Measurements from ENCODE around the gene CCDC102A.
A peak's percentile ranks its signal among the peaks of the same experiment; 100 is the strongest.
"Not testable (repeated sequence)": the region's sequence is repeated elsewhere in the genome, so short reads cannot be mapped to it uniquely, and the experiment has no call there.

Gene CCDC102A

DNA sequence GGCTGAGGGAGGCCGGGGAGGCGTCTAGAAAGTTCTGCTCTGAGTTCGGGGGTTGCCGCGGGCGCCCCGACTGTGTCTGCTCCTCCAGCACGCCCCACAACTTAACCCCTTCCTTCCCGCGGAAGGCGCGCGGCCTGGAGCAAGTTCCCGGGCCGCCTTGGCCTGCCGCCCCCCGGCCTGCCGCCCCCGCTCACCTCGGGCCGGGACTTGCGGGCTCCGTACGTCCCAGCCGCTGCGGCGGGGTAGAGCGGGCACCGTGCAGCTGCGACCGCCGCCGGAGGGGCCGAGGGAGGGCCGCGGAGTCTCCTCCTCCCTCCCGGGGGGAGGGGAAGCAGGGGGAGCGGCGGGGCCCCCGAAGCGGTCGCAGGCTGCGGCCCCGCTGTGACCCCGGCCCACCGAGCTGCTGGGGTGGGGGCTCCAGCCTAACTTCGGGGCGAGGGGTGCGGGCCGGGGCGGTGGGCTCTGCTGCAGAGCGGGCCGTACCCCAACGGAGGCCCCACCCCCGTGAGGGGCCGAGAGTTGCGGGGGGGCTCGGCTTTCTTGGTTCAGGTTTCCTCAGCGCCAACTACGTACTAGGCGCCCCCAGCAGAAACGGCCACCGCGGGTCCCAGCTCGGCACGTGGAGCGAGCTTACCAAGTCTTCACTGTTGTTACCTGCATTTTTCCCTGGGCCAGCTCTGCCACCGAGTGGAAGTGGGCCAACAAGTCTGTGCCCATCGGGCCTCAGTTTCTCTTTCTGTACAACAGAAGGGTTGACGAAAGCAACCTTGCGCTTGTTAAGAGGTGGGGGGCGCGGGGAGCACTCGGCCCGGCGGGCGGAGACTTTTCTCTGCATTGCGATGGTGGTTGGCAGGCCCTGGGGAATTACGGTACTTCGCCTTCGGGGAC, at the start of gene CCDC102A:
Gene CCDC102A, minus strand, starts transcription at position 266 of the 888 bp plus-strand sequence. CDS start 7,394 bp downstream, outside the sequence.
- no peak for DNase-seq

DNA sequence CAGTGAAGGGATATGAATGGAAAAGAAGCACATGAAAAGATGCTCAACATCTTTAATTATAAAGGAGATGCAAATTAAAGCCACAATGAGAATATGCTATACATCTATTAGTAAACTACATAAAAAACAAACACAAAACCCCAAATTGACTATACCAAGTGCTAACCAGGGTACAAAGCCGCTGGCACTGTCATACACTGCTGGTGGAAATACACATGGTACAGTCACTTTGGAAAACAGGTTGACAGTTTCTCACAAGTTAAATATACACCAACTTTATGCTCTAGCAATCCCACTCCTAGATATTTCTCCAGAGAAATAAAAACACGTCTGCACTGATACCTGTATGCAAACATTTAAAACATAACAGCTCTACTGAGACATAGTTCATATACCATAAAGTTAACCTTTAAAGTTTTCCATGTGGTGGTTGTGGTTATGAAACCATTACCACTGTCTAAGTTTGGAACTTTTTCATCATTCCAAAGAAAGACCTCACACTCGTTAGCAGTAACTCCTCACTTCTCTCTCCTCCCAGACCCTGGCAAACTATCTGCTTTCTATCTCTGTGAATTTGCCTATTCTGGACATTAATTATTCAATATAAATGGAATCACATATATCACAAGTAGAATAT, 48.8 kb upstream of the CCDC102A start:
- DNase-seq = no peak

- no peak for DNase-seq
Observed at GRCh38 chr16:57579361-57579665, 42.9 kb upstream of the CCDC102A start.

DNA sequence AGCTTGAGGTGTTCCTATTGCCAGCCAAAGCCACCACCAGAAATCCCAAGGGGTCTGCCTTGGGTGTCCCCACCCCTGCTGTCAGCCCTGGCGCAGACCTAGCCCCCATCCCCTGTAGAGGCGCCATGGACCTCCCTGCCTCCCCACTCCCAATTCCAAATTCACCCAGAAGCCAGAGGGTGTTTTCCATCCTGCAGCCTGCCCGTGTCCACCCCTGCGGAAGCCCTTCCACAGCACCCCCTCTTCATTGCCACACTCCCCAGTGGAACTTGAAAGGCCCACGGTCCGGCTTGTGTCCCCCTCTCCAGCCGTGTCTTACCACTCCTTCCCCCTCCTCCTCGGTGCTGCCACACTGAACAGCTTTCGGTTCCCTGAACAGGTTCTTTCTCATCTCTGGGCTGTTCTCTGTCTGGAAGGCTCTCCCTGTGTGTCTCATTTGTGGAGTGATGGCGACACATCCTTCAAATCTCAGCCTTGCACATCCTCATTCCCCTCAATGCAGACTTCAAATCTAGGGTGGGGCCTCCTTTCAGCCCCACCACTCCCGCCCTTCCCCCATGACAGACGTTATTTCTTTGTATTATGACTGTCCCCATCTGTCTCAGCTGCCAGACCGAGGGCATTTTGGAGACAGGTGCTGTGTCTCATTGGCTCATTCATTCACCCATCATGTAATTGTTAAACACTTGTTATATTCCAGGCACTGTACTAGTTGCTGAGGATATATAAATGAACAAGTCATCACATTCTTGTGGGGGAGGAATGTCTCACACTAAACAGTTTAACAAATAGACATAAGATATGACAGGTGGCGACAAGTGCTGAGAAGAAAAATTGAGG, 42.4 kb upstream of the CCDC102A start:
- DNase-seq = no peak

DNA sequence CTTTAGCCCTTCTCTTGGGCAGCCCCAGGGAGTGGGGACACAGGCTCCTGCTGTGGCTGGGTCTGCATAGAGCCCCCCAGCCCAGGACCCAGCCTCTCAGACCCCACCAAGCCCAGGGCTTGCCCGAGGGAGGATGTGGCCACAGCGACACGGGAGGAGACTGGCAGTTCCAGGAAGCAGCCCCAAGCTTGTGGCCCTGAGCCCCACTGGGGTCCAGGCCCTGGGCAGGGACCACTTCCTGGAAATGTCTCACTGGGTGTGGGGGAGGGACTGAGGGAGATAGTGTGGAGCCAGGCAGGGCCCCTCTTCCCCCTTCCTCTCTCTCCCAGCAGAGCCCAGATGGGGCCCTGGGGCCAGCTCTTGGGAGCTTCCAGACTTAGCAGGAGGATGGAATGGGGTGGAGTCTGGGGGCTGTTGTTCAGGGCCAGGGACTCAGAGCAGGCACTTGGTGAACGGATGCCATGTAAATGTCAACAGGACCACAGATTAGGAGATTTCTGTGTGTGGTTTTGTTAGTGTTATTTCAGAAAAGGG, 41.4 kb upstream of the CCDC102A start:
- no peak for DNase-seq

- no peak for DNase-seq
Observed at GRCh38 chr16:57577214-57577613, 40.8 kb upstream of the CCDC102A start.

GRCh38 chr16:57576429-57576870, 40.1 kb upstream of the CCDC102A start:
- DNase-seq = peak; percentile 32

- DNase-seq = no peak
Observed at GRCh38 chr16:57575468-57576277, 39.3 kb upstream of the CCDC102A start.

DNA sequence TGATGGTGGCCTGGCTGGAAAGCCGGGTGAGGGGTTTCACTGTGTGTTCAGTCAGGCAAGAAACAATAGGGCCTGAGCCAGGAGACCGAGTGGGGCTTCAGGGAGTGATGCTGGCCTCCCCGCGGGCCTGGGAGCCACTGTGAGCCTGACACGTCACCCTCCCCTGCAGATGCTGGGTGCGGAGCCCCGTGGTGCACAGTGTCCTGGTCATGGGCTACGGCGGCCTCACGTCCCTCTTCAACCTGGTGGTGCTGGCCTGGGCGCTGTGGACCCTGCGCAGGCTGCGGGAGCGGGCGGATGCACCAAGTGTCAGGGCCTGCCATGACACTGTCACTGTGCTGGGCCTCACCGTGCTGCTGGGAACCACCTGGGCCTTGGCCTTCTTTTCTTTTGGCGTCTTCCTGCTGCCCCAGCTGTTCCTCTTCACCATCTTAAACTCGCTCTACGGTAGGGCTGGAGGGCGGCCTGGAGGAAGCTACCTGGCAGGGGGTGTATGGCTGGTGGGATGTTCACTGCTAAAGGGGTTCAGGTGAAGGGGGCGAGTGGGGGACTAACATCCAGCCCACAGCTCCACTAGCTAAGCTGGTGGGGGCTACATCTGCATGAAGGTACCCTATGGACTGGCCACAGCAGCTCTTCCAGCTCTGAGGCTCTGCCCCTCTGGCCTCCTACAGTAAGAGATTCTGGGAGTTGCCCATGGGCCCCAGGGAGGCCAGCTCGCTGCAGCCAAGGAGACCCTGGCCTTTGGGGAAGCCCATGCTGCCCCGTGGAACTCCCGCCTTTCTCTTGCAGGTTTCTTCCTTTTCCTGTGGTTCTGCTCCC, 38.5 kb upstream of the CCDC102A start:
- DNase-seq = no peak

DNA sequence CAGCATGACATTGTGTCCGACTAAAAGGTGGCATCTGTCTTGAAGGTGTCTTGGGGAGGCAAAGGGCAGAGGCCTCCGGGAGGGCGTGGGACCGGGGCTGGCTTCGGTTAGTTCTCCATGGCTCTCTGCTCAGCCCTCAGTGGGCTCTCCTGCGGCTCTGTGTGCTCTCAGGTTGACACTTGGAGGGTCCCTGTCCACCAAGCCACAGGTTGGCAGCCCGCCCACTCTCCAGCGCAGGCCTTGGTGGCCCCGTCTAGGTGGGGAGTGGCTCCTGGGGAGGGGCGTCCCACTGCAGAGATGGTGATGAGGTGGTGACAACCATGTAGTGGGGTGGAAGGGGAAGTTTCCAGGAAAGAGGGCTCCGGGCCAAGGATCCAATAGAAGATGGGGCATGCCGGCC, 37.7 kb upstream of the CCDC102A start:
- DNase-seq = no peak

DNA sequence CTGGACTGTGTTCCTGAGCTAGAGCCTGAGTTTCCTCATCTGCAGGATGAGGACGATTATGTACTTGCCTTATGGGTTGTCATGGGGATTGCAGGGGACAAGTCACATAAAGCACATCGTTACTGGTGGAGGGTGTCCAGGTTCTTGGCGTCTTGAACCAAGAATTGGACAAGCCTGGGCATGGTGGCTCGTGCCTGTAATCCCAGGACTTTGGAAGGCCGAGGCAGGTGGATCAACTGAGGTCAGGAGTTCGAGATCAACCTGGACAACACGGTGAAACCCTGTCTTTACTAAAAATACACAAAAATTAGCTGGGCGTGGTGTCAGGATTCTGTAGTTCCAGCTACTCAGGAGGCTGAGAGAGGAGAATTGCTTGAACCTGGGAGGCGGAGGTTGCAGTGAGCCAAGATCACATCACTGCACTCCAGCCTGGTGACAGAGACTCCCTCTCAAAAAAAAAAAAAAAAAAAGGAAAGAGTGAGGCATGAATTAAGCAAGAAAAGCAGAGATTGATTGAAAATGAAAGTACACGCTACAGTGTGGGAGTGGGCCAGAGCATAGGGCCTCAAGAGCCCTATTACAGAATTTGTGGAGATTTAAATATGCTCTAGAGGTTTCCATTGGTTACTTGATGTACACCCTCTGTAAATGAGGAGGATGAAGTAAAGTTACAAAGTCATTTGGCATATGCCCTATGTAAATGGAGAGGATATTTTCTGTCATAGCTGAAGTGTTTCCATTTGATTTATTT, 36.8 kb upstream of the CCDC102A start:
- DNase-seq = no peak

GRCh38 chr16:57571098-57571497, 34.7 kb upstream of the CCDC102A start:
- DNase-seq = no peak

DNA sequence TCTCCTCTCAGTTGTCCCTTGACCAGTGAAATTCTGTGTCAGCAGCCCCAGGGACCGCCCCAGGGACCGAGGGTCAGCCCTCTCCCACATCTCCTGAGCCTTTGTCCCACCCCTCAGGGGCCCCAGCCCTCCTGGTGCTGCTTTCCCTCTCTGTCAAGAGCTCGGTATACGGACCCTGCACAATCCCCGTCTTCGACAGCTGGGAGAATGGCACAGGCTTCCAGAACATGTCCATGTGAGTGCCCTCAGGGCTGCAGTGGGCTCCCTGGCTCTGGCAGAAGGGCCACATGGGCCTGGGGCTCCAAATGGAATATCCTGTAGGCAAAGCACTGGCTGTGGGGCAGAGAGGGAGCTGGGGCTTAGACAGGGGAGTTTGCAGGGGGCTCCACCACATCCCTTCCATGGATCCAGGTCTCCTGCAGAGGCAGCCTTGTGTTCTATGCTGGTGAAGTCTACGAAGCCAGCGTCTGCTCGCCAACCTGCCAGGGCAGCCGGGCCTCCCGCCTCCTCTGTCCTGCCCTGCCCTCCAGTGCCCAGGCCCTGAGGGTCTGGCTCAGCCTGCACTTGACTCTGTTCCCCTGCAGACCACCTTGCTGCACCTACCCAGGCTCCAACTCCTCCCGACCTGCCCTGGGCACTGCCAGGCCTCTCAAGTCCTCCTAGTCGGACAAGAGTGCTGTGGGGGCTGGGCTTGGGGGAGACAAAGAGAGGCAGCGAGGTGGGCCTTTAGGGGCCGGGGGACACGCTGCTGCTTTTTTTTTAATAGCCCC, 34.1 kb upstream of the CCDC102A start:
- DNase-seq = no peak

DNA sequence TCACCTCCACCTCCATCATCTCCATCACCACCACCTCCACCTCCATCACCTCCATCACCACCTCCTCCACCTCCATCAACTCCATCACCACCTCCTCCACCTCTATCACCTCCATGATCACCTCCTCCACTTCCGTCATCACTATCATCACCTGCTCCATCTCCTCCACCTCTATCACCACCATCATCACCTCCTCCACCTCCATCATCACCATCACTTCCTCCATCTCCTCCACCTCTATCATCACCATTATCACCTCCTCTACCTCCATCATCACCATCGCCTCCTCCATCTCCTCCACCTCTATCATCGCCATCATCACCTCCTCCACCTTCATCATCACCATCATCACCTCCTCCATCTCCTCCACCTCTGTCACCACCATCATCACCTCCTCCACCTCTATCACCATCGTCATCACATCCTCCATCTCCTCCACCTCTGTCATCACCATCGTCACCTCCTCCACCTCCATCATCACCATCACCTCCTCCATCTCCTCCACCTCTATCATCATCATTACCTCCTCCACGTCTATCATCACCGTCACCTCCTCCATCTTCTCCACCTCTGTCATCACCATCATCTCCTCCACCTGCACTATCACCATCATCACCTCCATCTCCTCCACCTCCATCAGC, 33.1 kb upstream of the CCDC102A start:
- no peak for DNase-seq

DNA sequence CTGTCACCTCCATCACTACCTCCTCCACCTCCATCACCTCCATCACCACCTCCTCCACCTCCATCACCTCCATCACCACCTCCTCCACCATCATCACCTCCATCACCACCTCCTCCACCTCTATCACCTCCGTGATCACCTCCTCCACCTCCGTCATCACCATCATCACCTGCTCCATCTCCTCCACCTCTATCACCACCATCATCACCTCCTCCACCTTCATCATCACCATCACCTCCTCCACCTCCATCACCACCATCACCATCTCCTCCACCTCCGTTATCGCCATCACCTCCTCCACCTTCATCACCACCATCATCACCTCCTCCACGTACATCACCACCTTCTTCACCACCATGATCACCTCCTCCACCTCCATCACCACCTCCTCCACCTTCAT, 32.4 kb upstream of the CCDC102A start:
- not testable (repeated sequence) for DNase-seq

DNA sequence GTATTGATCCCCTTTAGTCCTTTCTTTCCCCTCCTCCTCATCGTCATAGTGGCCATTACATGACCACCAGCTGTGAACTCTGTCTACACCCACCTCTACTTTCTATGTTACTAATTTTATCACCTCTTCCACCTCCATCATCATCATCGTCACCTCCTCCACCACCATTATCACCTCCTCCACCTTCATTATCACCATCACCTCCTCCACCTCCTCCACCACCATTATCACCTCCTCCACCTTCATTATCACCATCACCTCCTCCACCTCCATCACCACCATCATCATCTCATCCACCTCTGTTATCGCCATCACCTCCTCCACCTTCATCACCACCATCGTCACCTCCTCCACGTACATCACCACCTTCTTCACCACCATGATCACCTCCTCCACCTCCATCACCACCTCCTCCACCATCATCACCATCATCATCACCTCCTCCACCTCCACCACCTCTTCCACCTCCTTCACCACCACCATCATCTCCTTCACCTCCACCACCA, 31.9 kb upstream of the CCDC102A start:
- no peak for DNase-seq

GRCh38 chr16:57567691-57568090, 31.3 kb upstream of the CCDC102A start:
- no peak for DNase-seq

- DNase-seq = no peak
Observed at GRCh38 chr16:57566436-57566835, 30.1 kb upstream of the CCDC102A start.

GRCh38 chr16:57565461-57565860, 29.1 kb upstream of the CCDC102A start:
- DNase-seq = no peak

Measured in amniotic stem cell (primary cell).